Spleen (tissue), 11 donors: ENCODE data around the gene FSHR. TPM values are rescaled to one million over a fixed set of nuclear protein-coding genes. Genes with fewer than 3 reads are reported as not detected.

Experiments
- DNase-seq: peaks from one replicate; pipeline ENCODE4 v3.0.0-alpha.2; 2020
- H3K27ac ChIP-seq, 8 donors: fragments of 200-600 bp; sonication (generic) in 7 of 8; 1 replicate in 4 of 8; 2 replicates in 4 of 8; pipeline versions ENCODE4 v1.5.0 to v1.8.0; 2016 to 2021; ENCODE audit warnings: inconsistent platforms in 4 of 8, mild to moderate bottlenecking in 4 of 8, moderate library complexity in 1 of 8
- H3K27me3 ChIP-seq, 7 donors: fragments of 200-600 bp; sonication (generic) in 6 of 7; replicated peaks in 1 of 7; 1 replicate in 4 of 7; 2 replicates in 3 of 7; pipeline versions ENCODE4 v1.5.0 to v1.8.0; 2016 to 2021; ENCODE audit warnings: inconsistent platforms in 3 of 7, mild to moderate bottlenecking in 1 of 7
- H3K36me3 ChIP-seq, 6 donors: fragments of 200-600 bp; sonication (generic) in 5 of 6; 1 replicate in 4 of 6; 2 replicates in 2 of 6; pipeline versions ENCODE4 v1.5.0 to v1.8.0; 2016 to 2021; ENCODE audit warnings: inconsistent platforms in 2 of 6
- H3K4me1 ChIP-seq, 6 donors: fragments of 200-600 bp; sonication (generic) in 5 of 6; 1 replicate in 3 of 6; 2 replicates in 3 of 6; pipeline versions ENCODE4 v1.5.0 to v1.8.0; 2016 to 2021; ENCODE audit warnings: inconsistent platforms in 3 of 6
- H3K4me3 ChIP-seq, 8 donors: fragments of 200-600 bp; sonication (generic) in 7 of 8; 1 replicate in 4 of 8; 2 replicates in 4 of 8; pipeline versions ENCODE4 v1.5.0 to v1.8.0; 2016 to 2021; ENCODE audit warnings: inconsistent platforms in 4 of 8, mild to moderate bottlenecking in 4 of 8, moderate library complexity in 2 of 8
- H3K9me3 ChIP-seq, 8 donors: fragments of 200-600 bp; sonication (generic) in 7 of 8; 1 replicate in 4 of 8; 2 replicates in 4 of 8; pipeline versions ENCODE4 v1.5.0 to v1.8.0; 2016 to 2021; ENCODE audit warnings: inconsistent platforms in 4 of 8
- POLR2A ChIP-seq, 3 donors: fragments of 450-650 bp; IDR thresholded peaks; one replicate each; pipeline ENCODE4 v1.5.1; 2017; ENCODE audit warnings: antibody characterized with exemption in 3 of 3, mild to moderate bottlenecking in 1 of 3
- POLR2AphosphoS5 ChIP-seq, 3 donors: sonication (generic); formaldehyde crosslinking; IDR thresholded peaks; one replicate each; pipeline ENCODE4 v1.5.1; 2017; ENCODE audit warnings: antibody characterized with exemption in 3 of 3
- WGBS, 5 donors: extraction: QIAGEN DNeasy Blood & Tissue Kit in 3 of 5; methylation state at CpG; one replicate each; pipeline versions ENCODE4 v1.1.5 to v1.1.7; 2013 to 2018; 5-methylcytosine and 5-hydroxymethylcytosine counted together
- intact Hi-C: fragments of 100-400 bp; cut with DNase I; formaldehyde crosslinking; loops from one replicate; pipeline ENCODE4 v1.15.0; 2023; ENCODE audit warnings: low total_unique reads
- polyA plus RNA-seq, 3 donors: library from polyadenylated mRNA; stranded (reverse); fragments of 200-250 nt; gene quantifications; one replicate each; pipeline ENCODE4 v1.2.1, GENCODE V29; 2013
- total RNA-seq, 7 donors: library from RNA; depleted of rRNA in 3 of 7; stranded (reverse); fragments of >200 nt in 3 of 7; fragmentation: NEBNext Ultra II Directional in 4 of 7; extraction: Animal tissue kit (Norgen Biotek cat#: 25700) in 4 of 7; gene quantifications; one replicate each; pipeline versions ENCODE4 v1.1.0 to v1.2.1, GENCODE V29; 2016 to 2021
- TF ChIP-seq, protein P1 (sequence below), 11 experiments: fragments of 200-600 bp in 7 of 11; fragments of 450-650 bp in 4 of 11; sonication (generic) in 4 of 11; IDR thresholded peaks in 8 of 11; conservative IDR thresholded peaks in 3 of 11; 1 replicate in 7 of 11; 2 replicates in 4 of 11; pipeline versions ENCODE4 v1.4.0 to v1.8.0; 2016 to 2021; ENCODE audit warnings: antibody characterized with exemption in 11 of 11, inconsistent platforms in 4 of 11, mild to moderate bottlenecking in 1 of 11
- donor health status: healthy with polysubstance abuse.
- donor health status: DM: no; HTN: no; CAD: no; lungs with moderate emphysema.
- donor health status: DM: no; HTN: no; CAD: no.
- donor health status: Bipolar disorder and iron deficiency.
- donor health status: healthy.
- donor health status: DM: no; HTN: no; CAD: no.
- donor health status: DM: yes; HTN: yes; CAD: no.

Gene FSHR
- total and polyA plus RNA-seq, 10 donors, result 0.03 TPM; not detected in 9

GRCh38 chr2:49175831-49176230, 21.5 kb upstream of the FSHR start:
- Histone ChIP-seq H3K27me3 (no peaks in the 10 kb centered on the region), H3K36me3 (no peaks in the 10 kb centered on the region), H3K4me3 (no peak overlapping the region), H3K27ac (no peak overlapping the region), H3K4me1 (no peaks in the 10 kb centered on the region), H3K9me3 (peaks cover 0 to 4% (median 0%) of the 10 kb centered on the region in 8 donors)
- DNase-seq, result no peak
- intact Hi-C loops, result no loop called here
- TF ChIP-seq POLR2A (IDR thresholded peaks at IDR 0.05) (no peak), POLR2AphosphoS5 (IDR thresholded peaks at IDR 0.05) (no peak)
- TF ChIP-seq, protein P1, sequence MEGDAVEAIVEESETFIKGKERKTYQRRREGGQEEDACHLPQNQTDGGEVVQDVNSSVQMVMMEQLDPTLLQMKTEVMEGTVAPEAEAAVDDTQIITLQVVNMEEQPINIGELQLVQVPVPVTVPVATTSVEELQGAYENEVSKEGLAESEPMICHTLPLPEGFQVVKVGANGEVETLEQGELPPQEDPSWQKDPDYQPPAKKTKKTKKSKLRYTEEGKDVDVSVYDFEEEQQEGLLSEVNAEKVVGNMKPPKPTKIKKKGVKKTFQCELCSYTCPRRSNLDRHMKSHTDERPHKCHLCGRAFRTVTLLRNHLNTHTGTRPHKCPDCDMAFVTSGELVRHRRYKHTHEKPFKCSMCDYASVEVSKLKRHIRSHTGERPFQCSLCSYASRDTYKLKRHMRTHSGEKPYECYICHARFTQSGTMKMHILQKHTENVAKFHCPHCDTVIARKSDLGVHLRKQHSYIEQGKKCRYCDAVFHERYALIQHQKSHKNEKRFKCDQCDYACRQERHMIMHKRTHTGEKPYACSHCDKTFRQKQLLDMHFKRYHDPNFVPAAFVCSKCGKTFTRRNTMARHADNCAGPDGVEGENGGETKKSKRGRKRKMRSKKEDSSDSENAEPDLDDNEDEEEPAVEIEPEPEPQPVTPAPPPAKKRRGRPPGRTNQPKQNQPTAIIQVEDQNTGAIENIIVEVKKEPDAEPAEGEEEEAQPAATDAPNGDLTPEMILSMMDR (IDR thresholded peaks at IDR 0.05 in 8 of 11, conservative IDR thresholded peaks at IDR 0.05 in 3 of 11), result no peak
- WGBS, 5 donors, result 46 to 72% (median 59%) methylated on average over 3 of the region's 3 CpGs

DNA sequence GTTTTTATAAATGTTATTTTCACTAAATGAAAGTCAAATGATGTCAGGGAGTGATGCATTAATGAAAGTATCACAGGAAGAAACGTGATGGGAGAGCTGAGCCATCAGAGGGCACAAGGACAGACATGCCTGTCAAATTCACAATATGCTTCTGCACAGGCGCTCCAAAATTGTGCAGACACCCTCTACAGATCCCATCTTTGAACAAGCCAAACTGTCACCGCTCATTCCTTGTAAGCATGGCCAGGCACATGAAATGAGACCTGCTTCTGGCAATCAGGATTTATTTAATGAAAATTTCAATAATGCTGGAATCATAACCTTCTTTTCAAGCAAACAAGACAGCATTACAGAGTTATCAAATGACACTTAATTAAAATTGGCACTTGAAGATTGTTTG, 20.4 kb upstream of the FSHR start:
- Histone ChIP-seq H3K4me3 (no peak overlapping the region), H3K27me3 (no peaks in the 10 kb centered on the region), H3K27ac (no peak overlapping the region), H3K9me3 (peaks cover 0 to 11% (median 7%) of the 10 kb centered on the region in 8 donors), H3K4me1 (no peaks in the 10 kb centered on the region), H3K36me3 (no peaks in the 10 kb centered on the region)
- TF ChIP-seq POLR2AphosphoS5 (IDR thresholded peaks at IDR 0.05), result no peak
- TF ChIP-seq, protein P1 (IDR thresholded peaks at IDR 0.05 in 8 of 11, conservative IDR thresholded peaks at IDR 0.05 in 3 of 11), result no peak
- TF ChIP-seq POLR2A (IDR thresholded peaks at IDR 0.05), result no peak
- DNase-seq, result no peak
- 65 to 78% (median 73%) methylated on average over 3 of the region's 3 CpGs for WGBS, 5 donors
- intact Hi-C loops, result no loop called here

DNA sequence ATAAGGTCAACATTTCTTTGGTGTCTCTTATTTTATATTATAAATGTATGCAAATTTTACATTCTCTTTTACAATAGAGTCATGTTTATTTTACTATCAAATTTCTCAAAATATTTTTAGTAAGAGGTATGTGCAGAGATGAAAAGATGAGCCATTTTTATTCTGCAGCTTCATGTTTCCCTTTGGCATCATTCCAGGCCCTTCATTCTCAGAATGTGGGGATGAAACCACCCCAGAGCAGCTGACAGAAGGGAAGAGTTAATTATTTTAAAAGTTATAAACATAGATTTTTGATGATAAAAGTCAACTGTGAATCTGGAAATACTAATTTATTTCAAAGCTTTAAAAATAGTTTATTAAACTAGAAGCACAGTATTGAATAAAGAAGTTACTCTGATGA, 12.8 kb upstream of the FSHR start:
- TF ChIP-seq, protein P1 (IDR thresholded peaks at IDR 0.05 in 8 of 11, conservative IDR thresholded peaks at IDR 0.05 in 3 of 11), result no peak
- TF ChIP-seq POLR2AphosphoS5 (IDR thresholded peaks at IDR 0.05) (no peak), POLR2A (IDR thresholded peaks at IDR 0.05) (no peak)
- H3K36me3 ChIP-seq, result no peaks in the 10 kb centered on the region
- no peak overlapping the region for H3K4me3 ChIP-seq
- H3K4me1 ChIP-seq, result no peaks in the 10 kb centered on the region
- H3K9me3 ChIP-seq, result peaks cover 0 to 20% (median 11%) of the 10 kb centered on the region in 8 donors
- no peak overlapping the region for H3K27ac ChIP-seq
- intact Hi-C loops, result no loop called here
- no peak for DNase-seq
- no peaks in the 10 kb centered on the region for H3K27me3 ChIP-seq

DNA sequence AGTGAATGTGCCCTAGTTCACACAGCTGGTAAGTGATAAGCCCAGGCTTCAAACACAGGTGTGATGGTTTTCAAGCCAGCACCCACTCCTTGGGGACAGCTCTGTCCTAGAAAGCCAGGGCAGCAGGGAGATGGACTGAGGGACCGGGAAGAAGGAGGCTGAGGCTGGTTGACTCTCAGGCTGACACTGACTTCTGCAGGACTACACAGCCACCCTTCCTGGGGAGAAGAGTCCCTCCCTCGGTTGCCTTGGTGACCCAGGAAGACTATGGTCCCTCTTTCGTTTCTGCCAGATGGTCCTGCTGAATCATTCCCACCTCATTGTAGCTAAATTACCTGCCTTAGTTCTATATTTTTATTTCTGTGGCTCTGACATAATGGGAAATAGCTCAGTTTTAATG, 11.3 kb upstream of the FSHR start:
- DNase-seq, result no peak
- Histone ChIP-seq H3K9me3 (peaks cover 0 to 19% (median 11%) of the 10 kb centered on the region in 8 donors), H3K4me3 (no peak overlapping the region), H3K36me3 (no peaks in the 10 kb centered on the region), H3K27ac (no peak overlapping the region), H3K4me1 (no peaks in the 10 kb centered on the region), H3K27me3 (no peaks in the 10 kb centered on the region)
- intact Hi-C loops, result no loop called here
- 54 to 59% (median 54%) methylated on average over 3 of the region's 3 CpGs for WGBS, 5 donors
- TF ChIP-seq, protein P1 (IDR thresholded peaks at IDR 0.05 in 8 of 11, conservative IDR thresholded peaks at IDR 0.05 in 3 of 11), result no peak
- TF ChIP-seq POLR2A (IDR thresholded peaks at IDR 0.05), result no peak
- no peak for TF ChIP-seq POLR2AphosphoS5 (IDR thresholded peaks at IDR 0.05)
